ENCODE results near the gene IDH3B.

Gene IDH3B

GRCh38 chr20:2657674-2658073, 6.3 kb downstream of the IDH3B start:
- no peaks in the 10 kb centered on the region for H3K9me3 ChIP-seq (ENCODE audit: severe bottlenecking)
- H3K4me3 ChIP-seq (ENCODE audit: low read depth, low read length) = no peak overlapping the region
- no peak overlapping the region for H3K27ac ChIP-seq
- TF ChIP-seq CTCF (IDR thresholded peaks at IDR 0.05; ENCODE audit: low read depth, low read length) = no peak
- H3K36me3 ChIP-seq = peaks cover 96% of the 10 kb centered on the region
- H3K27me3 ChIP-seq (ENCODE audit: insufficient read depth, low read depth, severe bottlenecking) = no peaks in the 10 kb centered on the region
- DNase-seq = no peak

- no peak for DNase-seq
- TF ChIP-seq CTCF (IDR thresholded peaks at IDR 0.05; ENCODE audit: low read depth, low read length) = no peak
- Histone ChIP-seq H3K36me3 (peaks cover 94% of the 10 kb centered on the region), H3K27me3 (ENCODE audit: insufficient read depth, low read depth, severe bottlenecking) (no peaks in the 10 kb centered on the region), H3K4me3 (ENCODE audit: low read depth, low read length) (no peak overlapping the region), H3K27ac (no peak overlapping the region), H3K9me3 (ENCODE audit: severe bottlenecking) (no peaks in the 10 kb centered on the region)
Measured at GRCh38 chr20:2657241-2657640, 6.8 kb downstream of the IDH3B start.

GRCh38 chr20:2656471-2657117, 7.4 kb downstream of the IDH3B start:
- no peak for DNase-seq
- H3K27me3 ChIP-seq (ENCODE audit: insufficient read depth, low read depth, severe bottlenecking) = no peaks in the 10 kb centered on the region
- TF ChIP-seq CTCF (IDR thresholded peaks at IDR 0.05; ENCODE audit: low read depth, low read length) = no peak
- H3K9me3 ChIP-seq (ENCODE audit: severe bottlenecking) = no peaks in the 10 kb centered on the region
- H3K27ac ChIP-seq = no peak overlapping the region
- peaks cover 87% of the 10 kb centered on the region for H3K36me3 ChIP-seq
- no peak overlapping the region for H3K4me3 ChIP-seq (ENCODE audit: low read depth, low read length)

- Histone ChIP-seq H3K27ac (no peak overlapping the region), H3K4me3 (ENCODE audit: low read depth, low read length) (no peak overlapping the region), H3K36me3 (peaks cover 79% of the 10 kb centered on the region), H3K27me3 (ENCODE audit: insufficient read depth, low read depth, severe bottlenecking) (no peaks in the 10 kb centered on the region), H3K9me3 (ENCODE audit: severe bottlenecking) (no peaks in the 10 kb centered on the region)
- no peak for DNase-seq
- no peak for TF ChIP-seq CTCF (IDR thresholded peaks at IDR 0.05; ENCODE audit: low read depth, low read length)
Measured at GRCh38 chr20:2655331-2656116, 8.5 kb downstream of the IDH3B start.

- DNase-seq = no peak
- H3K27ac ChIP-seq = no peak overlapping the region
- TF ChIP-seq CTCF (IDR thresholded peaks at IDR 0.05; ENCODE audit: low read depth, low read length) = no peak
- no peaks in the 10 kb centered on the region for H3K27me3 ChIP-seq (ENCODE audit: insufficient read depth, low read depth, severe bottlenecking)
- peaks cover 72% of the 10 kb centered on the region for H3K36me3 ChIP-seq
- H3K9me3 ChIP-seq (ENCODE audit: severe bottlenecking) = no peaks in the 10 kb centered on the region
- H3K4me3 ChIP-seq (ENCODE audit: low read depth, low read length) = no peak overlapping the region
Measured at GRCh38 chr20:2654831-2655230, 9.2 kb downstream of the IDH3B start.

All from WERI-Rb-1 (cell line).